Stimulated activated CD8-positive, alpha-beta memory T cell treated with anti-CD3 and anti-CD28 coated beads, Interleukin-7, amount 100 ng/mL, for 4 hours (primary cell): ENCODE measurements around the gene ARHGAP15.

Source experiments
- DNase-seq, 2 donors: peaks; one replicate each; pipeline ENCODE4 v3.0.0-alpha.2; 2020; ENCODE audit warnings: low read depth in 2 of 2

ARHGAP15 gene

GRCh38 chr2:143144813-143145455 is 15.7 kb downstream of the ARHGAP15 start:
- no peak for DNase-seq

GRCh38 chr2:143146366-143146765 is 17.1 kb downstream of the ARHGAP15 start:
- DNase-seq = no peak

GRCh38 chr2:143146815-143147530 is 17.8 kb downstream of the ARHGAP15 start:
- no peak for DNase-seq

- DNase-seq = no peak
These were observed 18.8 kb downstream of the ARHGAP15 start for GRCh38 chr2:143148011-143148410.

GRCh38 chr2:143148757-143149156 is 19.5 kb downstream of the ARHGAP15 start:
- no peak for DNase-seq

GRCh38 chr2:143150287-143150686 is 21.1 kb downstream of the ARHGAP15 start:
- DNase-seq = no peak

- DNase-seq = no peak
These were observed 22.0 kb downstream of the ARHGAP15 start for GRCh38 chr2:143151111-143151752.

- no peak for DNase-seq
These were observed 23.0 kb downstream of the ARHGAP15 start for GRCh38 chr2:143152219-143152618.

GRCh38 chr2:143152637-143153036 is 23.4 kb downstream of the ARHGAP15 start:
- no peak for DNase-seq

- DNase-seq = no peak
These were observed 26.4 kb downstream of the ARHGAP15 start for GRCh38 chr2:143155661-143156060.

- DNase-seq = no peak
These were observed 27.8 kb downstream of the ARHGAP15 start for GRCh38 chr2:143157001-143157400.

- DNase-seq = no peak
These were observed 28.2 kb downstream of the ARHGAP15 start for GRCh38 chr2:143157418-143157817.

GRCh38 chr2:143158098-143158497 is 28.9 kb downstream of the ARHGAP15 start:
- no peak for DNase-seq

- no peak for DNase-seq
These were observed 29.6 kb downstream of the ARHGAP15 start for GRCh38 chr2:143158551-143159485.

GRCh38 chr2:143159486-143159840 is 30.2 kb downstream of the ARHGAP15 start:
- DNase-seq = no peak

- no peak for DNase-seq
These were observed 31.8 kb downstream of the ARHGAP15 start for GRCh38 chr2:143160732-143161707.

GRCh38 chr2:143162123-143162837 is 33.1 kb downstream of the ARHGAP15 start:
- peak; percentile 36 to 42 for DNase-seq

GRCh38 chr2:143162997-143163396 is 33.8 kb downstream of the ARHGAP15 start:
- no peak for DNase-seq

GRCh38 chr2:143163499-143163898 is 34.3 kb downstream of the ARHGAP15 start:
- DNase-seq = no peak

GRCh38 chr2:143165291-143165690 is 36.1 kb downstream of the ARHGAP15 start:
- DNase-seq = no peak
